ENCODE results near the gene CAVIN1. TPM values are rescaled to one million over a fixed set of nuclear protein-coding genes. Genes with fewer than 3 reads are reported as not detected.
A peak's percentile ranks its signal among the peaks of the same experiment; 100 is the strongest.
"Not testable (repeated sequence)": the region's sequence is repeated elsewhere in the genome, so short reads cannot be mapped to it uniquely, and the experiment has no call there.

Gene CAVIN1, protein sequence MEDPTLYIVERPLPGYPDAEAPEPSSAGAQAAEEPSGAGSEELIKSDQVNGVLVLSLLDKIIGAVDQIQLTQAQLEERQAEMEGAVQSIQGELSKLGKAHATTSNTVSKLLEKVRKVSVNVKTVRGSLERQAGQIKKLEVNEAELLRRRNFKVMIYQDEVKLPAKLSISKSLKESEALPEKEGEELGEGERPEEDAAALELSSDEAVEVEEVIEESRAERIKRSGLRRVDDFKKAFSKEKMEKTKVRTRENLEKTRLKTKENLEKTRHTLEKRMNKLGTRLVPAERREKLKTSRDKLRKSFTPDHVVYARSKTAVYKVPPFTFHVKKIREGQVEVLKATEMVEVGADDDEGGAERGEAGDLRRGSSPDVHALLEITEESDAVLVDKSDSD
- total RNA-seq, result 358 TPM
- long read RNA-seq, transcript CAVIN1-201 (2 exons, 3,828 nt), result major isoform, 279 of 919 reads
- long read RNA-seq, partial matches to known transcripts, result 635 of 919 reads
- long read RNA-seq, other reads (novel, unspliced or antisense), result 5 of 919 reads

DNA sequence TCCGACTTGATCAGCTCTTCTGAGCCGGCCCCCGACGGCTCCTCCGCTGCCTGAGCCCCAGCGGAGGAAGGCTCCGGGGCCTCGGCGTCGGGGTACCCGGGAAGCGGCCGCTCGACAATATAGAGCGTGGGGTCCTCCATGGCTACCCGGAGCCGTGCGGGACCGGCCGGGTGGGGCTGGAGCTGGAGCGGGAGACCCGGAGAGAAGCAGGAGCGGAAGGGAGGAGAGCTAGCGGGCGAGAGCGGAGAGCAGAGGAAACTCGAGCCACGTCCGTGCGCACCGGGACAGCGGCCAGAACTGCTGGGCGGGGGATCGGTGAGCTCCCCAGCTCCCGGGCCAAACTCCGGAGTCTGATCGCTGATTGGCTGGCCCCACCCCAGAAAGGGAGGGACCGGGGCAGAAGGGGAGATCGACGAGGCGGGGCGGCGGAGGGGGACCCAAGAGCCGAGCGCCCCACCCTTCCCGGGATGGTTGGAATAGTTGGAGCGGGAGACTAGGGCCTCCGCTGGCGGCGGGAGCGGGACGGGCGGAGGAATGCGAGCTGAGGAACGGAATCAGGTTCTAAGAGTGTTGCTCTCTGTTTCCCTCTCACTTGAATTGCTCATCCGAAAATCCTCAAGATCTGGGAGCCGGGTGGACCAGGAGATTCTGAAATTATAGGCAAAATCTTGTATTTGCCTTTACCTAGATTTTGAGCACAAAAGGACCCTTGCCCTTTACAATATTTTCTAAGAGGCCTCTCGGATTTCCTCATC is at the start of gene CAVIN1:
Gene CAVIN1 (minus strand): TSS at position 299 of the 755 bp plus-strand sequence. CDS start 159 bp downstream, at position 140.
- peak; percentile 99 for DNase-seq (ENCODE audit: low spot score)
- intact Hi-C loops (cut with DNase I), result loop anchor here (2.0 to 5.0 kb wide), 4 partner anchors 14 to 94 kb away; partner anchors contain the start of genes ATP6V0A1 and STAT3

DNA sequence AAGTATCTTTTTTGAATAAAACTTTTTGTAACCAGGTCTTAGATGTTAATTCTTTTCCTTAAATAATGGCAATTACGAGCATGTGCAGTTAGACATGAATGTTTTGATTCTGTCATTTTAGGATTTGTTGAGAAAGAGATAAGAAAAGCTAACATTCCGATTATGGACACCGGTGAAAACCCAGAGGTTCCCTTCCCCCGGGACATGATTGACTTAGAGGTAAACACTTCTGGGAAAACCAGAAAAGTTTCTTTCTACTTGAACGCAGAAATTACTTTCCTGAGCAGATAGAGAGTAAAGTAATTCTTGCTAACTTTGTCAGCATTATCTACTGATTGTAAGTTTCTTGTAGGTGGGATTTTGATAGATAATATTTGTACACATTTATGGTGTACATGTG is 44.8 kb upstream of the CAVIN1 start:
- intact Hi-C loops (cut with DNase I), result no loop called here
- DNase-seq (ENCODE audit: low spot score), result no peak

DNA sequence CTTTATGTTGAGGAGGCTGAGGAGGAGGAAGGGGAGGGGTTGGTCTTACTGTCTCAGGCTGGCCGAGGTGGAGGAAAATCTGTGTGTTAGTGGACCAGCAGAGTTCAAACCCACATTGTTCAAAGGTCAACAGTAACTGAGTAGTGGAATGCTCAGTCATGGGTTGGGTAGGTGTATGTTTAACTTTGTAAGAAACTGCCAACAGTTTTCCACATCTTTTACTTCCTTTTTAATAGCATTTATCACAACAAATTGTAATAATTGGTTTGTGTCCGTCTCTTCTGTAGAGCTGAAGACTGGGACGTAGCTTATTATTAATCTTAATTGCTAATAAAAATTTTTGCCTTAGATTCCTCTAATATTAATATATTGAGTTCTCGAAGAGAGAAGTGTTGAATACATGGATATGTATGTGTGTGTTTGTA is 40.9 kb upstream of the CAVIN1 start:
- intact Hi-C loops (cut with DNase I), result no loop called here

DNA sequence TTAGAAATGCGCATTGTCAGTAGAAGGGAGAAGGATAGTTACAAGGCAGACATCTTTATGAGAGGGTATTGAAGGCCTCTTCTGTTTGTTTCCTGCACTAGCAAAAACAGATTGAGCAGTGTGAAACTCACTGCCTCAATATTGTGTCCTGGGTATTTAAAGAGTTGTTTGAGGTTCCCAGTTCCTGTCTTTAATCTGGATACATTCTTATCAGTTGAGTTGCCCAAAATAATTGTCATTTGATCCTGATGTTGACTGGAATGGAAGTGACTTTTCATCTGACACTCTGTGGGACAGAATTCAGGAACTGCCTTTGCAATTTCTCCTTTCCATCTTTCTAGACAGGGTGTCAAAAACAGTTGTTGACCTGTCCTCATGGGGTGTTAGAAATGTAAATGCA is 37.3 kb upstream of the CAVIN1 start:
- intact Hi-C loops (cut with DNase I), result no loop called here
- no peak for DNase-seq (ENCODE audit: low spot score)

More for the DNA sequence above, 40.9 kb upstream of the CAVIN1 start:
- no peak for DNase-seq (ENCODE audit: low spot score)

DNA sequence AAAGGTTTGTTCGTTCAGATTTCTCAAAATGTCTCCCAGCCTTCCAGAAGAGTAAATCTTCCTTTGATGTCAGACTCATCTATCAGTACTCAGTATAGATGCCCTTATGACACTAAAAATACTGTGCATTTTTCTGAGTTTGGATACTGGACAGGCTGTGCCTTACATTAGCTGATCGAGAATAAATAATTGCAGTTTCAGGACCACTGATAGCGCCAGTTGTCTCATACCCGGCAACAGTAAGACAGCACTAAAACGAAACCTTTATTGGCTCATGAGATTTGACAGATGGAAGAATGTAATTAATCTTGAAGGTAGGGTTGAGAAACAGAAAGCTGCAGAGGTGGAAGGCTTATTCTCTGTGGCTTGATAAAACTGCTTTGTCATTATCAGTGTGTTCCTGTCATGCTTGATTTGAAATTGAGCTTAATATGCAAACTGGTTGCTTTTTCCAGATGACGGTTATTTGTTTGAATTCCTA is 36.8 kb upstream of the CAVIN1 start:
- intact Hi-C loops (cut with DNase I), result loop anchor here (2.0 to 5.0 kb wide), 2 partner anchors 38 to 59 kb away; partner anchors contain the start of gene CAVIN1
- no peak for DNase-seq (ENCODE audit: low spot score)

DNA sequence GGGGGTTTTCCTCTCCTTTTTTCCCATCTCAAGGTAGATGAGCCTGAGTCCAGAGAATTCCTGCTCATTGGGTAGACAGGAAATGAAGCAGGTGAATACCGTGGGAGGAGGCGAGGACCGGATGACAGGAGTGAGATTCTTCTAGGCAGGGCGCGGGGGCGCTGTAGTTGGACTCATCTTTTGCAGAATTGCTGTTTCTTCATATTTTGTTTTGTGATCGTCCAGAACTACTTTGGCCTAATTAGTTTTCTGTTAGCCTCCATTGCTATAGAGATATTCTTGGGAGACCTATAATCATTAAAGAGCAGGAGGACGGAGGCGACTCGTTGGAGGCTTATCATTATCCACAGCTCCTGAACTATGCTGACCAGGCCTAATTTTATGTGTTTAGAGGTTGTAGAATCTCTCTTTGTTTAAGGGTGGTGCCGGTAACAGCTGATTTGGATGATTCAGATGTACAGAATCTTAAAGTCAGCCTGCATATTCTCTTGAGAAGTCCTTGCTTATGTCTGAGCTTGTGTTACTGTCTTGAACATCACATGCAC is 36.3 kb upstream of the CAVIN1 start:
- intact Hi-C loops (cut with DNase I), result loop anchor here (2.0 to 5.0 kb wide), 2 partner anchors 37 to 59 kb away; partner anchors contain the start of gene CAVIN1
- DNase-seq (ENCODE audit: low spot score), result peak; percentile 77

DNA sequence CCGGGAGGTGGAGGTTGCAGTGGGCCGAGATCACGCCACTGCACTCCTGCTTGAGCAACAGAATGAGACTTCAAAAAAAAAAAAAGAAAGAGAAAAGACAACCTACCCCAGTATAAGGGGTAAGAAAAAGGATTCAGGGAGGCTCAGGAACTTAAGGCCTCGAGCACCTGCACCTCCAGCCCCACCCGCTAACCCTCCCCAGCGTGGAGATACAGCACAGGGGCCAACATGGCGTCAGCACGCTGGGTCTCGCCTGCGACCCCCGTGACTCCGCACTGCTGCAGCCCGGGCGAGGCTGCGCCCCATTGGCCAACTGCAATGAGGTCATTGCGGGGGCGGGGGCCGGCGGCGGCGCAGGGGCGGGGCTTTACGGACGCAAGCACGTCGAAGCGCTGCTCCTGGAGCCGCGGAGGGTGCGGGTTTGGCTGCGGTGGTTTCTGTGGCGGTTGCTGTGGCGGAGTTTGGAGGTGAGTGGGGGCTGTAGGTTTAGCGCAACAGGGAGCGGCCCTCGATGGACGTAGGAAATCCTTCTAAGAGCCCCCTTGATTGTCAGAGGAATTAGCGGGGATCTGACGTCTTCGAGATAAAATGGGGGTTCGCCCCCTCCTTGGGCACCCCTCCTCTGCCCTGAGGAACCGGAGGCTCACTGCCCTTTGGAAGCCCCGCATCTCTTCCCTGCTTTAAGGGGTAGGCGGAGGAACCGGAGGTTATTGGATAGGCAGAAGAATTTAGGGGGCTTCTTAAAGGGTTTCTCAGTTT is 35.6 kb upstream of the CAVIN1 start, which contains the start of gene ATP6V0A1:
Gene ATP6V0A1 (plus strand): TSS at position 382 of the 759 bp plus-strand sequence. CDS start 2,017 bp downstream, outside the sequence.
- intact Hi-C loops (cut with DNase I), result loop anchor here (2.0 to 5.0 kb wide), 2 partner anchors 36 to 60 kb away; partner anchors contain the start of gene CAVIN1

DNA sequence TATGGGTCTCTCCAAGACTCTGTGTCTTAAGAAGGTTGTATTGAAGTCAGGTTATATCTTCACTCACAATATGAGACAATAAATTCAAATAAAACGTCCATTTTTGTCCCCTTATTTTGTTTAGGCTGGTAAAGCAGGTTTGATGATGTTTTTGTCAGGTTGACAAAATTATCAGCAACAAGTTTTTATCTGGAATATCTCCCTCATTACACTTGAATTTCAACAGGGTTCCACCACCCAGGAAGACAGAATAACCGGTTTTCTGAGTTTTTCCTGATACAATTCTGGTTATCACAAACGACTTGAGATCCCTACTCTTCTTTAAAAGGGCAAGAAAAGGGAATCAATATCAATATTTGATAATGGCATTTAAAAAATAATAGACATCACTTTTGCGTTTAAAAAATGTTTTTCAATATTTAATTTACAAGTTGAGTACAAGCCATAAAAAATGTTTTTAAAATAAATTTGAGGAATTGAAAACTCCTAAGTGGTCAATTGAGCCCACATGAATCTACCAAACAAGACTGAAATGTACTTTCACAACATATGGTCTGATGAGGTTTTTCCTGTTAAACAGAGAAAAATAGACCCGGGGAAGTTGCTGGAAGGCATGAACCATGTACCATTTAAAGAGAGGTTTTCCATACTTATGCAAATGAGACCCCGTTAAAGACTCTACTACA is 34.2 kb upstream of the CAVIN1 start:
- intact Hi-C loops (cut with DNase I), result loop anchor here (1.0 to 5.0 kb wide), 2 partner anchors 21 to 35 kb away; partner anchors contain the start of gene CAVIN1
- DNase-seq (ENCODE audit: low spot score), result no peak

More for the DNA sequence above, 35.6 kb upstream of the CAVIN1 start, which contains the start of gene ATP6V0A1:
- peak; percentile 98 for DNase-seq (ENCODE audit: low spot score)

DNA sequence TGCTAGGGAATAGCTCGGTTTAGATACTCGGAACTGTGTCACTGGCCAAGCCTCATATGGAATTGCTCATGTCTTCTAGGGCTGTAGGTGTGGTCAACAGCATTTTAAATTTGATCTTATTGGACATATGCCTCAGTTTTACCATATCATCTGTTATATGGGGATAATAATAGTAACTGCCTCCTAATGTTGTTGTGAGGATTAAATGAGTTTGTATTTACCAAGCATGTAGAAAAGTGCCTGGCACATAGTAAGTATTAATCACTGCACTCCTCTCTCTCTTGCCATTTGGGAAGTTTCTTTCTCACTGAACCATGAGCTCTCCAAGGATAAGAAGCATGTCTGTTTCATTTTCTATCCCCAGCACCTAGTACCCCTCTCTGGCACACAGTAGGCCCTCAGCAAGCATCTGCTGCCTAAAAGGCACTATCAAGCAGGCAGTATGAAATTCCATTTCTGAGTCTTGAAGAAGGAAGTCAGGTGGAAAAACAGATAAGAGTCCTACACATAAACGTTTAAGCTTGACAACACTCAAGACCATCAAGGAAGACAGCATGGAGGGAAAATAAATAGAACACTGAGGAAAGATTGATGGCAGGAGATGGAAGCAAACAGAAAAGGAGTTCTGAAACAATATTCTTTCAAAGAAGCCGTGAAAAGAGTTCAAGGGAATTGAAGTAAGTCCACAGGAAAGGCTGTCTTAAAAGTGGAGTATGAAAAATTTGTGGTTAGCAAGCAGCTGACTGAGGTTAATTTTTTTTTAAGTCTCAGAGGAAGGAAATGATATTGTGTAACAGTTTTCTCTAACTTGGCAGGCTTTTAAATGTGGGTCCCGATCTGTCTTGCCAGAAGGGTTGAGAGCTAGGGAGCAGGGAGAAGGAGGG is 33.4 kb upstream of the CAVIN1 start:
- intact Hi-C loops (cut with DNase I), result loop anchor here (1.0 to 5.0 kb wide), 2 partner anchors 20 to 34 kb away; partner anchors contain the start of gene CAVIN1

DNA sequence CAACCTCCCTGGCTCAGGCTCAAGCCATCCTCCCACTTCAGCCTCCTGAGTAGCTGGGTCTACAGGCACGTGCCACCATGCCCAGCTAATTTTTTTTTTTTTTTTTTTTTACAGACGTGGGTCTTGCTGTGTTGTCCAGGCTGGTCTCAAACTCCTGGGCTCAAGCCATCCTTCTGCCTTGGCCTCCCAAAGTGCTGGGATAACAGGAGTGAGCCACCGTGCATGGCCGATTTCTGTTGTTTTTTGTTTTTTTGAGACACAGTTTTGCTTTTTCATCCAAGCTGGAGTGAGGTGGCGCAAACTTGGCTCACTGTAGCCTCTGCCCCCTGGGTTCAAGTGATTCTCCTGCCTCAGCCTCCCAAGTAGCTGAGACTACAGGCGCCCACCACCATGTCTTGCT is 31.9 kb upstream of the CAVIN1 start:
- intact Hi-C loops (cut with DNase I), result loop anchor here (5.0 kb wide), 1 partner anchor 33 kb away; the partner anchor contains the start of gene CAVIN1
- not testable (repeated sequence) for DNase-seq (ENCODE audit: low spot score)

More for the DNA sequence above, 33.4 kb upstream of the CAVIN1 start:
- DNase-seq (ENCODE audit: low spot score), result no peak

DNA sequence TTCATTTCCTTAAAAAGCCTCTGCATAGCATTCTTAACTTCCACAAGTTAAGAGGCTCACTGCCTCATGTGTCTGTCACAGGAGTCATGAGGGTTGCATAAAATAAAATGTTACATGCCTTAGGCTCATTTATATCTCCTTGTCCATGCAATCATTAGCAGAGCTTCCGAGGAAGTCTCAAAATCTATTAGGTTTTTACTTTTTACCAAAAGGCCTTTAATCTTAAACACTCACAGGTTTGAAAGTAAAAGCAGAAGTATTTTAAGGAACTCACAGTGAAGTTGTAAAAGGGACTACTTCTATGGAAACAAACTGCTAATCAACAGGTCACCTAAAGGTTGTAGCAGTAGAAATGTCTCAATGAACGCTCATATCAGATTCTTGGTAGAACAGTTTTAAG is 30.4 kb upstream of the CAVIN1 start:
- intact Hi-C loops (cut with DNase I), result no loop called here
- DNase-seq (ENCODE audit: low spot score), result no peak

DNA sequence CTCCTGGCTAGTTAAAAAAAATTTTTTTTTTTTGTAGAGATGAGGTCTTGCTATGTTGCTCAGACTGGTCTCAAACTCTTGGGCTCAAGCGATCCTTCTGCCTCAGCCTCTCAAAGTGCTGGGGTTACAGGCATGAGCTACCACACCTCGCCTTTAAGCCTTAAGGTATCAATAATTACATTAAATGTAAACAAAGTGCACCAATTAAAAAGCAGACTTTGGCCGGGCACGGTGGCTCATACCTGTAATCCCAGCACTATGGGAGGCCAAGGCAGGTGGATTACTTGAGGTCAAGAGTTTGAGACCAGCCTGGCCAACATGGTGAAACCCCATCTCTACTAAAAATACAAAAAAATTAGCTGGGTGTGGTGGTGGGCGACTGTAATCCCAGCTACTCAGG is 28.2 kb upstream of the CAVIN1 start:
- intact Hi-C loops (cut with DNase I); DNase-seq (ENCODE audit: low spot score): not testable (repeated sequence)

DNA sequence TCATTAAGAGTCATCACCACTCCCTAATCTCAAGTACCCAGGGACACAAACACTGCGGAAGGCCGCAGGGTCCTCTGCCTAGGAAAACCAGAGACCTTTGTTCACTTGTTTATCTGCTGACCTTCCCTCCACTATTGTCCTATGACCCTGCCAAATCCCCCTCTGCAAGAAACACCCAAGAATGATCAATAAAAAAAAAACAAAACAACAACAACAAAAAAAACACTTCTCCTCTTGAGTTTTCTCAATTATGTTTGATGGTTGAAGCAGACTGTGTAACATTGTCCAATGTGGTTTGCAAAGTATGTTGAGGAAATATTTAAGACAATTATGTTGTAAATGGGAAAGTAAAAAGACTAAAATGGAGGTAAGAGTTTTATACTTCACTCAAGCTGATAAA is 26.8 kb upstream of the CAVIN1 start:
- DNase-seq (ENCODE audit: low spot score), result not testable (repeated sequence)

DNA sequence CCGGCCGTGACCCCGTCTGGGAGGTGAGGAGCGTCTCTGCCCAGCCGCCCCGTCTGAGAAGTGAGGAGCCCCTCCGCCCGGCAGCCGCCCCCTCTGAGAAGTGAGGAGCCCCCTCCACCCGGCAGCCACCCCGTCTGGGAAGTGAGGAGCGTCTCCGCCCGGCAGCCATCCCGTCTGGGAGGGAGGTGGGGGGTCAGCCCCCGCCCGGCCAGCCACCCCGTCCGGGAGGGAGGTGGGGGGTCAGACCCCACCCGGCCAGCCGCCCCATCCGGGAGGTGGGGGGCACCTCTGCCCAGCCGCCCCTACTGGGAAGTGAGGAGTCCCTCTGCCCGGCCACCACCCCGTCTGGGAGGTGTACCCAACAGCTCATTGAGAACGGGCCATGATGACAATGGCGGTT is 26.1 kb upstream of the CAVIN1 start:
- intact Hi-C loops (cut with DNase I); DNase-seq (ENCODE audit: low spot score): not testable (repeated sequence)

More for the DNA sequence above, 26.8 kb upstream of the CAVIN1 start:
- intact Hi-C loops (cut with DNase I), result not testable (repeated sequence)

DNA sequence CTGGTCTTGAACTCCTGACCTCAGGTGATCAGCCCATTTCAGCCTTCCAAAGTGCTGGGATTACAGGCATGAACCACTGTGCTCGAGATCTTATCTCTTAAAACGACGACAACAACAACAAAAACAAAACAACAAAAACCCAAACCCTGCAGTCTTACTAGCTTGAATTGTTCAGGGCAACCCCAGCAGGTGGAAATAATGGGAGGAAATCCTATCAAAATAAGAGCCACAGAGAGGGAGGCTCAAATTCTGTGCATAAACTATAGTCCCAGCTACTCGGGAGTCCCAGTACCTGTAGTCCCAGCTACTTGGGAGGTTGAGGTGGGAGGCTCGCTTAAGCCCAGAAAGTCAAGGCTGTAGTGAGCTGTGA is 19.1 kb upstream of the CAVIN1 start:
- intact Hi-C loops (cut with DNase I), result no loop called here
- no peak for DNase-seq (ENCODE audit: low spot score)

DNA sequence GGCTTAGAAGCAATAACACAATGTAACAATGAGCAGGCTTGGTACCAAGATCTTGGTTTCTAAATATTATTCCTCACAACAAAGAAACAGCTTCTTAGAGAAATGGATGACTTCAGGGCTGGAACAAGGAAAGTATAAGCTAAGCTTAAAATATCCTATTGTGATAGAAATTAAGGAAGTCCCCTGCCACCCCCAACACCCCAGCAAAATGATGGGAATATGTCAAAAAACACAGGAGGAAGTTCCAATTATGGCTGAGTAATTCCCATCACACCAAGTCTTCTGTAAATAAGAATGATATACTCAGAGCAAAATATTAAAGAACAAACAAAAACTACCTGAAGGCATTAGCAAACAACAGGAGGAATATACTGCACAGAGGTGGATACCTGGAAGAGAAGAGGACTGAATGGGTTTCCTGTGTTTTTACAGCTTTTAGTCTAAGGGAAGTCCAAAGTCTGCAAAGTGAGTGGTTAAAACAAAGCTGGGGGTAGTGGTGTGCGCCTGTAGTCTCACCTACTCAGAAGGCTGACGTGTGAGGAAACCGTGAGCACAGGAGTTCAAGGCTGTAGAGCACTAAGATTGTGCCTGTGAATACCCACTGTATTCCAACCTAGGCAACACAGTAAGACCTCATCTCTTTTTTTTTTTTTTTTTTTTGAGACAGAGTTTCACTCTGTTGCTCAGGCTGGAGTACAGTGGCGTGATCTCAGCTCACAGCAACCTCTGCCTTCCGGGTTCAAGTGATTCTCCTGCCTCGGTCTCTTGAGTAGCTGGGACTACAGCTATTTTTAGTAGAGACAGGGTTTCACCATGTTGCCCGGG is 18.5 kb upstream of the CAVIN1 start:
- DNase-seq (ENCODE audit: low spot score), result no peak

More for the DNA sequence above, 18.5 kb upstream of the CAVIN1 start:
- intact Hi-C loops (cut with DNase I), result no loop called here

Data from cardiac septum (tissue), 1 donor.